ENCODE results near the gene FAM161A. TPM values are rescaled to one million over a fixed set of nuclear protein-coding genes. Genes with fewer than 3 reads are reported as not detected.
"Not testable (repeated sequence)": the region's sequence is repeated elsewhere in the genome, so short reads cannot be mapped to it uniquely, and the experiment has no call there.

Gene FAM161A
- total and polyA plus RNA-seq, 2 experiments from 2014 or later: 16.2 to 27.4 TPM

- not testable (repeated sequence) for H2AFZ ChIP-seq; H3K27me3 ChIP-seq (ENCODE audit: insufficient read depth); H3K4me1 Mint-ChIP-seq; H3K4me3 ChIP-seq; H3K4me1 ChIP-seq (ENCODE audit: insufficient read depth); H3K79me2 ChIP-seq (replicated peaks; ENCODE audit: insufficient read depth); H4K20me1 ChIP-seq (replicated peaks; ENCODE audit: insufficient read depth); H3K36me3 Mint-ChIP-seq (ENCODE audit: low read depth); DNase-seq (ENCODE audit: low spot score); H3K4me3 Mint-ChIP-seq; H3K27ac ChIP-seq (ENCODE audit: low read depth); H3K9me2 ChIP-seq (ENCODE audit: insufficient read depth); H3K36me3 ChIP-seq (ENCODE audit: insufficient read depth); H3F3A ChIP-seq (replicated peaks; ENCODE audit: low read depth); H3K9me3 Mint-ChIP-seq; H3K27ac Mint-ChIP-seq; H3K4me2 ChIP-seq; ATAC-seq; H3K27me3 Mint-ChIP-seq (ENCODE audit: insufficient read depth, low read depth, poor library complexity)
Measured at GRCh38 chr2:61797446-61797845, 56.4 kb downstream of the FAM161A start.

- Histone ChIP-seq H3K79me2 (replicated peaks; ENCODE audit: insufficient read depth) (no peaks in the 10 kb centered on the region), H3K9me2 (ENCODE audit: insufficient read depth) (no peaks in the 10 kb centered on the region), H4K20me1 (replicated peaks; ENCODE audit: insufficient read depth) (no peaks in the 10 kb centered on the region), H3K4me2 (no peak overlapping the region), H3K4me1 (ENCODE audit: insufficient read depth) (no peaks in the 10 kb centered on the region), H3K36me3 (ENCODE audit: insufficient read depth) (no peaks in the 10 kb centered on the region), H3K4me3 (no peak overlapping the region), H3K27me3 (ENCODE audit: insufficient read depth) (0 out of 2 replicates have a peak, but pooled peaks cover 2% of the 10 kb centered on the region), H3K27ac (ENCODE audit: low read depth) (no peak overlapping the region), H3F3A (replicated peaks; ENCODE audit: low read depth) (no peaks in the 10 kb centered on the region), H2AFZ (no peak overlapping the region)
- ATAC-seq: no peak
- Mint-ChIP-seq H3K9me3 (peaks cover 5% of the 10 kb centered on the region; the same call in 2 of the 3 replicates), H3K4me3 (no peak overlapping the region), H3K4me1 (no peaks in the 10 kb centered on the region), H3K27ac (no peak overlapping the region), H3K36me3 (ENCODE audit: low read depth) (no peaks in the 10 kb centered on the region), H3K27me3 (ENCODE audit: insufficient read depth, low read depth, poor library complexity) (peaks cover 7% of the 10 kb centered on the region)
- DNase-seq (ENCODE audit: low spot score): no peak
- TF ChIP-seq EZH2phosphoT487 (IDR thresholded peaks at IDR 0.05; ENCODE audit: unreplicated experiment) (no peak), EZH2 (IDR thresholded peaks at IDR 0.05; ENCODE audit: low read depth, unreplicated experiment) (no peak), CREB1 (CRISPR knock-in tag; IDR thresholded peaks at IDR 0.05; ENCODE audit: low read depth) (no peak), JUNB (IDR thresholded peaks at IDR 0.05; ENCODE audit: unreplicated experiment) (no peak), NANOG (IDR thresholded peaks at IDR 0.05; ENCODE audit: borderline replicate concordance) (no peak), ETS1 (IDR thresholded peaks at IDR 0.05) (no peak), CTCF (conservative IDR thresholded peaks at IDR 0.05; ENCODE audit: low read depth in 2 of 2) (no peak), POLR2AphosphoS5 (IDR thresholded peaks at IDR 0.05; ENCODE audit: low read depth) (no peak), REST (IDR thresholded peaks at IDR 0.05; ENCODE audit: unreplicated experiment) (no peak), ZNF114 (CRISPR knock-in tag; IDR thresholded peaks at IDR 0.05) (no peak)
Measured at GRCh38 chr2:61795408-61795807, 58.5 kb downstream of the FAM161A start.
